Activated naive CD4-positive, alpha-beta T cell treated with anti-CD3 and anti-CD28 coated beads, Interleukin-2, amount 10 ng/mL, durations not matched to agents 7 days and 5 days (primary cell): ENCODE data around the gene BNC2.
A peak's percentile ranks its signal among the peaks of the same experiment; 100 is the strongest.
"Not testable (repeated sequence)": the region's sequence is repeated elsewhere in the genome, so short reads cannot be mapped to it uniquely, and the experiment has no call there.

Source experiments
- CTCF ChIA-PET: fragments of 350-600 bp; sonication (Branson Sonifier 250); formaldehyde crosslinking; loops from one replicate; lab custom pipeline; 2021; ENCODE audit warnings: antibody characterized with exemption; lab: Charles Lee
- DNase-seq: peaks from one replicate; pipeline ENCODE4 v3.0.0-alpha.2; 2020
- H3K27ac Mint-ChIP-seq: one replicate; pipeline ENCODE4 v1.8.0; 2021; ENCODE audit warnings: mild to moderate bottlenecking, moderate library complexity, mixed read lengths
- H3K27me3 Mint-ChIP-seq: one replicate; pipeline ENCODE4 v1.8.0; 2021; ENCODE audit warnings: mild to moderate bottlenecking, mixed read lengths
- H3K36me3 Mint-ChIP-seq: one replicate; pipeline ENCODE4 v1.8.0; 2021; ENCODE audit warnings: mixed read lengths
- H3K4me1 Mint-ChIP-seq: one replicate; pipeline ENCODE4 v1.8.0; 2021; ENCODE audit warnings: mixed read lengths
- H3K4me3 Mint-ChIP-seq: one replicate; pipeline ENCODE4 v1.8.0; 2021; ENCODE audit warnings: mild to moderate bottlenecking, moderate library complexity, mixed read lengths
- H3K9me3 Mint-ChIP-seq: one replicate; pipeline ENCODE4 v1.8.0; 2021; ENCODE audit warnings: mixed read lengths

BNC2 gene

GRCh38 chr9:16870596-16871335, at the start of gene BNC2:
BNC2 (minus strand) TSS chr9:16870670; CDS start chr9:16870648, 22 bp downstream.
- Mint-ChIP-seq H3K4me1 (peaks cover 5% of the 10 kb centered on the region), H3K27me3 (peaks cover 47% of the 10 kb centered on the region), H3K27ac (no peak within 1 kb of the TSS), H3K36me3 (no peaks in the 10 kb centered on the region), H3K4me3 (peak within 1 kb of the TSS; percentile 37), H3K9me3 (no peaks in the 10 kb centered on the region)
- CTCF ChIA-PET: no interaction called here
- no peak for DNase-seq

- Mint-ChIP-seq H3K4me3 (no peak overlapping the region), H3K36me3 (no peaks in the 10 kb centered on the region), H3K4me1 (no peaks in the 10 kb centered on the region), H3K9me3 (peaks cover 29% of the 10 kb centered on the region), H3K27ac (no peak overlapping the region), H3K27me3 (no peaks in the 10 kb centered on the region)
- CTCF ChIA-PET: no interaction called here
- no peak for DNase-seq
Observed at GRCh38 chr9:16918920-16919319, 48.5 kb upstream of the BNC2 start.

DNA sequence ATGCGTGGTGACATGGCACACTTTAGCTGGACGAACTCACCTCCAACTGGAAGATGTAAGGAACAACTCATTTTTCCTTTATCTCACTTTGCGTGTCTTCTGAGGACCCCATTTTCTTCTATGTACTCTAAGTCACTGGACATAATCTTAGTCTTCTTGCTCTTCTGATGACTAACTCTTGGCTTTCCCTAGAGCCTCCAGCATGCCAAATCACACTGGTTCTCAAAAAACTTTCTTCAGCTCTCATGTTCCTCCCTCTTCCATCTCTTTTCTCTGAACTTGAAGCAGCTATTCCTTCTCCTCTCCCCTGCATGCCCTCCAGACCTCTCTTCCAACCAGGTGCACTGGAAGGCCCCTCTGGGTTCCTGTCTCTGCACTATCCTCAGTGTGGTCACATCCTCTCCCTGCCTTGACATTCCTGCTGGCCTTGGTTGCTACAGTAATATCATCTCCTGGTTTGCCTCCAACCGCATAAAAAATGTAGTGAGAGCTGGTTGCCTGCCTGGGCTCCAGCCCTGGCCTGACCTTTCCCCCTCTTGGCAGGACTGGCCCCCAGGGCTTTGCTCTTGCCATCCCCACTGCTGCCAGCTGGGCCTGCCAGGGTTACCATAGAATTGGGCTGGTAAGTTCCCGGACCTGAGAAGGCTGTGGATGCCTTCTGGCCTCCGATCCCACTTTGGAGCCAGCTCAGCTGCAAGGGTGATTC, 44.8 kb upstream of the BNC2 start:
- Mint-ChIP-seq H3K9me3 (peaks cover 25% of the 10 kb centered on the region), H3K27ac (no peak overlapping the region), H3K4me3 (no peak overlapping the region), H3K36me3 (no peaks in the 10 kb centered on the region), H3K4me1 (no peaks in the 10 kb centered on the region), H3K27me3 (no peaks in the 10 kb centered on the region)
- CTCF ChIA-PET: no interaction called here
- no peak for DNase-seq

GRCh38 chr9:16912197-16912596, 41.7 kb upstream of the BNC2 start:
- peaks cover 11% of the 10 kb centered on the region for H3K9me3 Mint-ChIP-seq
- no peak overlapping the region for H3K4me3 Mint-ChIP-seq
- no peaks in the 10 kb centered on the region for H3K4me1 Mint-ChIP-seq
- CTCF ChIA-PET: no interaction called here
- no peak overlapping the region for H3K27ac Mint-ChIP-seq
- DNase-seq: no peak
- no peaks in the 10 kb centered on the region for H3K27me3 Mint-ChIP-seq
- H3K36me3 Mint-ChIP-seq: no peaks in the 10 kb centered on the region

DNA sequence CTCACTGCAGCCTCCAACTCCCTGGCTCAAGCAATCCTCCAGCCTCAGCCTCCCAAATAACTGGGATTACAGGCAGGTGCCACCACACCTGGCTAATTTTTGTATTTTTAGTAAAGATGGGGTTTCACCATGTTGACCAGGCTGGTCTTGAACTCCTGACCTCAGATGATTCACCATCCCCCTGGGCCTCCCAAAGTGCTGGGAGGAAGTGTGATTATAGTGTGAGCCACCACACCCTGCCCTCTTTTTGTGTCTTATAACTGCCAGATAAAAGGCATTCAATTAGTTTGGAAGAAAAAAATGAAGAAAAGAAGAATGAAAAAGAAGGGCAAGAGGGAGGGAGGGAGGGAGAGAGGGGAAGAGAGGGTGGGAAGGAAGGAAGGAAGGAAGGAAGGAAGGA, 37.7 kb upstream of the BNC2 start:
- not testable (repeated sequence) for H3K4me3 Mint-ChIP-seq, H3K9me3 Mint-ChIP-seq, DNase-seq

DNA sequence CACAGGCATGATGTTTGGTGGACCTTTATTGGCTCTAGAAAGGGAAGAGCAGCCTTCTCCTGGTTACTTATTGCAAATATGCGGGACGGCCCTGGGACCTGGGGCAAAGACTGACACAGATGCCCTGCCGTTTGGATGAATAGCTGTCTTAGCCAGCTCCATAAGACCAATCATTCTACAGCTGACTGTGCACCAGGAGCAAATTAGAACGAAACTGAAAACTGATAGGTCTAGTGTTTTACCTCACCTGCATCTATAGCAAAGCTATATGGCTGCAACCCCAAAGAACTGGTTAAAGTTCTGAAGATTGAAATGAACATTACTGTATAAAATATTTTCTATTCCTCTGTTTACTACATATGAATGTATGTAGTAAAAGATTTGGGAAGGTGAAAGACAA, 34.2 kb upstream of the BNC2 start:
- Mint-ChIP-seq H3K4me3 (no peak overlapping the region), H3K4me1 (no peaks in the 10 kb centered on the region), H3K27me3 (no peaks in the 10 kb centered on the region), H3K36me3 (no peaks in the 10 kb centered on the region), H3K27ac (no peak overlapping the region), H3K9me3 (peaks cover 2% of the 10 kb centered on the region)
- no peak for DNase-seq
- CTCF ChIA-PET: no interaction called here

More for the DNA sequence above, 37.7 kb upstream of the BNC2 start:
- H3K27ac Mint-ChIP-seq, CTCF ChIA-PET, H3K36me3 Mint-ChIP-seq, H3K4me1 Mint-ChIP-seq, H3K27me3 Mint-ChIP-seq: not testable (repeated sequence)

GRCh38 chr9:16901590-16901989, 31.1 kb upstream of the BNC2 start:
- no peaks in the 10 kb centered on the region for H3K27me3 Mint-ChIP-seq
- CTCF ChIA-PET: interaction anchor here (0.6 kb wide), 1 partner anchor 247 kb away, joined by 3 read pairs; no protein-coding TSS in a partner anchor
- DNase-seq: no peak
- H3K27ac Mint-ChIP-seq: no peak overlapping the region
- H3K4me3 Mint-ChIP-seq: no peak overlapping the region
- H3K9me3 Mint-ChIP-seq: peaks cover 6% of the 10 kb centered on the region
- no peaks in the 10 kb centered on the region for H3K36me3 Mint-ChIP-seq
- H3K4me1 Mint-ChIP-seq: no peaks in the 10 kb centered on the region

GRCh38 chr9:16899606-16900005, 29.1 kb upstream of the BNC2 start:
- Mint-ChIP-seq H3K4me1 (no peaks in the 10 kb centered on the region), H3K27ac (no peak overlapping the region), H3K27me3 (no peaks in the 10 kb centered on the region), H3K4me3 (no peak overlapping the region), H3K36me3 (no peaks in the 10 kb centered on the region), H3K9me3 (peaks cover 14% of the 10 kb centered on the region)
- CTCF ChIA-PET: no interaction called here
- no peak for DNase-seq

- no peaks in the 10 kb centered on the region for H3K27me3 Mint-ChIP-seq
- no peaks in the 10 kb centered on the region for H3K36me3 Mint-ChIP-seq
- H3K4me3 Mint-ChIP-seq: no peak overlapping the region
- no peak overlapping the region for H3K27ac Mint-ChIP-seq
- CTCF ChIA-PET: no interaction called here
- no peaks in the 10 kb centered on the region for H3K4me1 Mint-ChIP-seq
- DNase-seq: no peak
- H3K9me3 Mint-ChIP-seq: peaks cover 14% of the 10 kb centered on the region
Observed at GRCh38 chr9:16898464-16898863, 28.0 kb upstream of the BNC2 start.

DNA sequence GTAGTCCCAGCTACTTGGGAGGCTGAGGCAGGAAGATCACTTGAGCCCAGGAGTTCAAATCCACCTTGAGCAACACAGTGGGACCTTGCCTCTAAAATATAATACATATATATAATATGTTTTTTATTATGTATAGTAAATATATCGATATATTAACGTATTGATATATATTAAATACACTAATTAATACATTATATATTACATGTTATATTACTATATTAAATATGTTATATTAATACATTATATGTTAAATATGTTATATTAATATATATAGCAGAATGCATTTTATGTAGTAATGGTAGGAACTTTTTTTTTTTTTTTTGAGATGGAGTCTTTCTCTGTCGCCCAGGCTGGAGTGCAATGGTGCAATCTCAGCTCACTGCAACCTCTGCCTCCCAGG, 18.1 kb upstream of the BNC2 start:
- CTCF ChIA-PET: no interaction called here
- no peaks in the 10 kb centered on the region for H3K27me3 Mint-ChIP-seq
- no peak overlapping the region for H3K27ac Mint-ChIP-seq
- H3K4me1 Mint-ChIP-seq: no peaks in the 10 kb centered on the region
- no peak overlapping the region for H3K4me3 Mint-ChIP-seq
- peaks cover 2% of the 10 kb centered on the region for H3K9me3 Mint-ChIP-seq
- no peaks in the 10 kb centered on the region for H3K36me3 Mint-ChIP-seq
- DNase-seq: no peak

GRCh38 chr9:16885931-16886330, 15.5 kb upstream of the BNC2 start:
- no peaks in the 10 kb centered on the region for H3K36me3 Mint-ChIP-seq
- peaks cover 11% of the 10 kb centered on the region for H3K9me3 Mint-ChIP-seq
- no peaks in the 10 kb centered on the region for H3K4me1 Mint-ChIP-seq
- no peaks in the 10 kb centered on the region for H3K27me3 Mint-ChIP-seq
- no peak overlapping the region for H3K27ac Mint-ChIP-seq
- DNase-seq: no peak
- CTCF ChIA-PET: no interaction called here
- no peak overlapping the region for H3K4me3 Mint-ChIP-seq

GRCh38 chr9:16884952-16885513, 14.6 kb upstream of the BNC2 start:
- DNase-seq: no peak

DNA sequence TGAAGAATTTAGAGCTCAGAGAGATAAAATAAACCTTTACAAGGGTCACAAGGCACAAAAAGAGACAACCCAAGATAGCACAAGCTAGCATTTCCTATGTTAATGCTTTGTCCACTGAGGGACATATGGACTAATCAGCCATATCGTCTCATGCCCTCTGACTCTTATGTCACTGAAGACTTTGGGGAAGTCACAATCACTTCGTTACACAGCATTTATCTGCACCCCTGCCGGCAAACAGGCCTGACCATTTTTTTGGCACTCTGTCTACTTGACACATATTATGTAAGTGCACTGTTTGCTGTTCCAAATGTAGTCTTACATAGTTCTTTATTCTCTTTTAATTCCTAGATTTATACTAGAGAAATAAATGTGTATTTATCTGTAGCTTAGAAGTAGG, 13.9 kb upstream of the BNC2 start:
- Mint-ChIP-seq H3K27ac (no peak overlapping the region), H3K9me3 (peaks cover 14% of the 10 kb centered on the region), H3K4me3 (no peak overlapping the region), H3K4me1 (no peaks in the 10 kb centered on the region), H3K27me3 (no peaks in the 10 kb centered on the region), H3K36me3 (no peaks in the 10 kb centered on the region)
- CTCF ChIA-PET: no interaction called here
- DNase-seq: no peak

More at GRCh38 chr9:16884952-16885513, 14.6 kb upstream of the BNC2 start:
- H3K27me3 Mint-ChIP-seq: no peaks in the 10 kb centered on the region
- H3K4me1 Mint-ChIP-seq: no peaks in the 10 kb centered on the region
- H3K9me3 Mint-ChIP-seq: peaks cover 14% of the 10 kb centered on the region
- no peaks in the 10 kb centered on the region for H3K36me3 Mint-ChIP-seq
- no peak overlapping the region for H3K27ac Mint-ChIP-seq
- CTCF ChIA-PET: no interaction called here
- H3K4me3 Mint-ChIP-seq: no peak overlapping the region

DNA sequence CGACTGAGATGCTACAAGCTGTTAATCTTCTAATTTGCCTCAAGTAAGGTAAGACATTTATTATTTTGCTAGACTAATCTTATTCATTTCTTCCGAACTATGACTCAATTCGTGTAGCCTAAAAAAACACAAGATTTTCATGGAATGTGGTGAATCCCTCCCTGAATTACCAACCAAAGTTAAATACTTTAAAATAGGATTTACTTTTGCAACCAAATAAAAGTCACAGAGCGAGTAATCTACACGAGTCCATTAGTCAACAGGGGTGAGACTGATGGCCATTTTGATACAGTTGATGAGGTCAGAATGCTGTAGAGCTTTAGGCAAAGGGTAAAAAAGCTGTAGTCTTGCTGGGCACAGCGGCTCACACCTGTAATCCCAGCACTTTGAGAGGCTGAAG, 13.1 kb upstream of the BNC2 start:
- H3K4me1 Mint-ChIP-seq: no peaks in the 10 kb centered on the region
- DNase-seq: no peak
- CTCF ChIA-PET: no interaction called here
- no peaks in the 10 kb centered on the region for H3K36me3 Mint-ChIP-seq
- peaks cover 14% of the 10 kb centered on the region for H3K9me3 Mint-ChIP-seq
- H3K27me3 Mint-ChIP-seq: no peaks in the 10 kb centered on the region
- no peak overlapping the region for H3K27ac Mint-ChIP-seq
- H3K4me3 Mint-ChIP-seq: no peak overlapping the region

DNA sequence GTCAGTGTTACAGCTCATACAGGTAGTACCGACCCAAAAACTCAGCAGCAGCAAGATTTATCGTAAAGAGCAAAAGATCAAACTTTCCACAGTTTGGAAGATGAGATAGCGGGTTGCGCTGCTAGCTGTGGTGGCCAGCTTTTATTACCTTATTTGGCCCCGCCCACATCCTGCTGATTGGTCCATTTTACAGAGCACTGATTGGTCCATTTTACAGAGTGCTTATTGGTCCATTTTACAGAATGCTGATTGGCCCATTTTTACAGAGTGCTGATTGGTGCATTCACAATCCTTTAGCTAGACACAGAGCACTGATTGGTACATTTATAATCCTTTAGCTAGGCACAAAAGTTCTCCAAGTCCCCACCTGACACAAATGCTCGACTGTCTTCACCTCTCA, 12.0 kb upstream of the BNC2 start:
- H3K4me3 Mint-ChIP-seq, H3K27ac Mint-ChIP-seq, H3K27me3 Mint-ChIP-seq, DNase-seq, CTCF ChIA-PET, H3K4me1 Mint-ChIP-seq, H3K36me3 Mint-ChIP-seq: not testable (repeated sequence)
- H3K9me3 Mint-ChIP-seq: peaks cover 17% of the 10 kb centered on the region
